ENCODE results near the gene LCT.
A peak's percentile ranks its signal among the peaks of the same experiment; 100 is the strongest.
"Not testable (repeated sequence)": the region's sequence is repeated elsewhere in the genome, so short reads cannot be mapped to it uniquely, and the experiment has no call there.

LCT gene

DNA sequence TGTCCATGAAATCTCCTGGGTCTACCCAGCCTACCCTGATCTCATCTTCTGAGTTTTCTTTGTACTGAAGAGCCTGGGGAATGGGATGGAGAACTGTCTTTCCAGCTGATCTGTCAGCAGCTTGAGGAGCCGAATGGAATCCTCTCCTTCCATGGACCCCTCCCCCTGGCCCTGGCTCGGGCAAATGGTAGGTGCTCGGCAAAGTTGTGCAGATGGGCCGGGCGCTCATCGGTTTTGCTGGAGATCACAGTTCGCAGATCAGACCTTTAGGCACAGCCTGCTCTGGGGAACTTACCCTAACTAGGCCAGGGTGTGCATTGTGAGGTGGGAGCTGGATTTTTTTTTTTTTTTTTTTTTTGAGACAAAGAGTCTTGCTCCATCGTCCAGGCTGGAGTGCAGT lies 40.4 kb downstream of the LCT start:
- no peak for DNase-seq

DNA sequence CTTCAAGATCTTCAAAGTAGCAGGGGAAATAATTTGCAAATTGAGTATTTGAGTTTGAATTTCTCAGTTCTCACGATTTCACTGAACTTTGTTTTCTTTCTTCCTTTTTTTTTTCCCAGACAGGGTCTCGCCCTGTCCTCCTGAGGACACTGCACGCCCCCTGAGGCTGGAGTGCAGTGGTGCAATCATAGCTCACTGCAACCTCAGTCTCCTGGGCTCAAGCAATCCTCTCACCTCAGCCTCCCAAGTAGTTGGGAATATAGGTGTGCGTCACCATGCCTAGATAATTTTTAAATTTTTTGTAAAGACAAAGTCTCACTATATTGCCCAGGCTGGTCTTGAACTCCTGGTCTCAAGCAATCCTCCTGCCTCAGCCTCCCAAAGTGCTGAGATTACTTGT lies 41.3 kb downstream of the LCT start:
- DNase-seq, result not testable (repeated sequence)

DNA sequence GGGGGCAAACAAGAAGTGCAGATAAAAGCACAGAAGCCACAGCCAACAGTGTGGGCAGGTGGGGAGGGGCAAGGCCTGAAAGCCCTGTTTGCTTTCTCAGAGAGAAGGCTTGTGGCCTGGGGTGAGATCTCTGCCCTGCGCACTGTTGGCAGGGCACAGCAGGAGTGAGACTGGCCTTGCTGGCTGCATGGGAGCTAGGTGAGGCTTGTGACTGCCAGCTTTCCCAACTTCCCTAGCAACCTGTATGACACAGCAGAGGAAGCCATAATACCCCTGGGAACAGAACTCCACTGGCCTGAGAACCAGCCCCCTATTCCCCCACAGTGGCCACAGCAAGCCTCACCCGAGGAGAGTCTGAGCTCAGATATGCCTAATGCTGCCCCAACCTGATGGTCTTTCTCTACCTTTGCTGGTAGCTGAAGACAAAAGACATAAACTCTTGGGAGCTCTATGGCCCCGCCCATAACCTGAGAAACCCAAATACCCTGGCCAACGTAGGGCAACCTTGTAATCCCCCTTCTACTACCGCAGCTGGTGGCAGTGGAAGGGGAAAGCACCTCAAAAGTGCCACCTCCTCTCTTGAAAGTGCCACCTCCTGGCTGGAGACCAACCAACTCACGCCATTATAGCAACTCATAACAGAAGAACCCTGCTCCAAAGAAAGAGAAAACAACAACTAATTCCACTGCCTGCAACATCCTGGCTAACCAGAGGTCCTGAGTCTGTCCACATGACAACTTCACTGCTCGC lies 44.4 kb downstream of the LCT start:
- no peak for DNase-seq

DNA sequence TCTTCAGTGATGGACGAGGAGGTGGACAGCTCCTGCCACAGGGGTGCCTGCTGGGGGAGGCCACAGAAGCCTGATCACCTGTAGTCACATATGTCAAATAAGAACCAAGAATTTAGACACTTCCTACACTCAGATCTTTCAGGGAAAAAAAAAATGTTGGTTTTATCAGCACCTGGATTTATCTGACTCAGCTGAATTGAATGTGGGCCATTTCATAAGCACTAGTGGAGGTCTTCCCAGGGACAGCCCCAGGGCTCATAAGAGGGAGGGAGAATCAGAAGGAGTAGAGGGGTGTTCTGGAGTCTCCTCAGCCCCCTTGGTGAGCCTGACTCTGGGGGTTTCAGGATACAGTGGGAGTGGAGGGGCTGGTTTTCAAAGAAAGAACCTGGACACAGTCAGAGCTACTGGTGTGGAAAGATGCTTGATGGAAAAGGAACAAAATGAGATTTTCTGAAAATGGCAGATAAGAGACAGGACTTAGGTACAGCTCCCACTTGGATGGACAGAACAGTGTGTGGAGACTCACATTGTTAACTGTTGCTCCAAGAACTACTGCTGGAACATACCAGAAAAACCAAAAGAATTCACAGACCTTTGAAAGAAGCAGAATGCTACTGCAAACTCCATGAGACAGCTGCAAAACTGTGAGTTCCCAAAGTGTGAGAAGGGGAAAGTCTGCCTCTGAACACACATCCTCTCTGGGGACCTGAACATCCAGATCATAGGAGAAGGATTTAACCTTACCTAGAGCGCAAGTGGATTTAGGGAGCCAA lies 45.4 kb downstream of the LCT start:
- DNase-seq, result no peak

DNA sequence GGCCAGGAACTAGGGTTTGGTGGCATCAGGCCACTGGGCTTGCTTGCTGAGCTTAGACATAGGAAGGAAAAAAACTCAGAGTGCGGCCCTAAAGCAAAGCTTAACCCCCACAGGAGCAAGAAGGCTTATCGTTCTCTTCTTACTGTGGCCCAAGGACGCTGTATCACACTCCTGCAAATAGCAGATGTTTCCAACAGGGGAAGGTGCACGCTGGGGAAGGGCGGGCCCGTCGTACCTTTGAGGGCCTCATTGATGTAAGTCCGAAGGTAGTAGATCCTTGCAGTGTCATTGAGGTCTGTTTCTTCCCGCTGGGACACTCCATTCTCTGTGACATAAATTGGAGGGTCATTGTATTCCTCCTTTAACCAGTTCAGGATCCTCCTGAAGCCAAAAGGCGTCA lies 46.6 kb downstream of the LCT start:
- DNase-seq, result no peak

DNA sequence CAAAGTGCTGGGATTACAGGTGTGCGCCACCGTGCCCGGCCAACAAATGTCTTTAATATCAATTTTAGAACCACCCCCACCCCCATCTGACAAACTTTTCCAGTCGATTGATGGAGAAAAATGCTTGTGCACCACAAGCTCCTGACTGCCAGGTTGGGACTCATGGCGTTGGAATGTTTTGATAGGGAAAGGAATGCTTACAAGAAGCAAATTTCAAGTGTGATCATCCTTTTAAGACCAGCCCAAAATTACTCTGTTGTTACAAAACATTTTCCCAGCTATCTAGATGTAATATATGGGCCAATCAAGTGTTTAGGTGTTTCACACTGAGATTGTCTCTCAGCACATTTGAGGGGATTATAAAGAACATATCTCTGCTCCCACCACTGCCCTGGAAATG lies 50.2 kb downstream of the LCT start:
- DNase-seq, result no peak

DNA sequence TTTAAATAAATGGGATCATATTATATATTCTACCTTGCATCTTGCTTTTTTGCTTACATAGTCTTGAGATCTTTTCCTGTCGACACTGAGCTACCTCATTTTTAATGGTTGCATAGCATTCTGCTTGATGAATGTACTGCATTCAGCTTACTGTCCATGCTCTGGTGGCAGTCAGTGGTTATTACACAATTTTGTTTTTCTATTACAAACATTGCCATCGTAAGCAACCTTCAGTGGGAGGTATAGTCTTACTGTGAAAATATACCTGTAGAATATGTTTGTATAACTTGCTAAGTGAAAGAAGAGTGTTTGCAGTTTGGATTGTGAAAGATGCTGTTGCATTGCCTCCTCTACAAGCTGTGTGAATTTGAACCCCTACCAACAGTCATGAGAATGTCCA lies 52.0 kb downstream of the LCT start:
- DNase-seq, result no peak

DNA sequence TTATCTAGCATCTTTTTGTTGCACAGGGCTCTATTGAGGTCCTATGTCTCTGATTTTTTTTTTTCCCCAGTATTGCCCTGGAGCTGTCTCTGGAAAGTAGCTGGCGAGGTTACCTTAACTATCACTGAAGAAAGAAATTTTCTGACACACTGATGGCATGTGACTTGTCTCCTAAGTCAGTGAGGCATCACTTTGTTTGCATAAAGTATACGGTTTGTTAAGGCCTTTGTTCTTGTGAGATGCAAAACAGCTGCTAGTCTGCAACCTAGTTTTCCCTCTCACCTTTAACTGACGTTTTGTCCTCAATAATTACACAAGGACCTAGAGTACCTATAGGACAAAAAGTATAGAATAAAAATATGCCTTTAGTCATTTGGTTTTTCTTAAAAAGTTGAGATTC lies 53.5 kb downstream of the LCT start:
- no peak for DNase-seq

DNA sequence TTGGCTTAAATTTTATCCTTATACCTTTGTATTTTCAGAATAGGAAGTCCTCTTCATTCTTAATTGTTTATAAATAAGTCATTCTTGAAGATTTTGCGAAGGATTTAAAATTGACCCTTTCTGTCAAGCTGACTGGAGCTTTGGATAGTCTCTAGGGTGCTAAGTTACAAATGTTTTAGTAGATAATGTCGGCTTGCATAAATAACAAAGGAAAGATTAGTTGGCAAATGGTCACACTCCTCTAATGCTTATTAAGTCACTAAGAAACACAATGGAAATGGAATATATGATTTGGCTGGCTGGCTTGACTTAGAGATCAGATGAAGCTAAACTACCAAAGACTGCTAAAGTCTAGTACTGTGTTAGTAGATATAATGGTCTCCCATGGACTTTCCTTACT lies 54.8 kb downstream of the LCT start:
- DNase-seq, result no peak

DNA sequence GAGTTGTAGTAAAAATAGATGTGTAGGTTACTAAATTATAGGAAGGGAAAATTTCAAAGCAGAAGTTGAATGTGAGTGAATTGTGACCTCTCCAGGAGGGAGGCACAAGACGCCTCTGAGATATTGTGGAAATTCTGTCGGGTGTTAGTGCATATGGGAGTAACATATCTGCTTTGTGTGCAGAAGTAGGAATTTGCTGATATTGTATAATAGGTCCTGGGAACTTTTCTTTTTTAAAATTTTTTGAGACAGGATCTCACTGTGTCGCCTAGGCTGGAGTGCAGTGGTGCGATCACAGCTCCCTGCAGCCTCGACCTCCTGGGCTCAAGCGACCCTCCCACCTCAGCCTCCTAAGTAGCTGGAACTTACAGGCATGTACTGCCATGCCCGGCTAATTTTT lies 60.6 kb downstream of the LCT start:
- no peak for DNase-seq

DNA sequence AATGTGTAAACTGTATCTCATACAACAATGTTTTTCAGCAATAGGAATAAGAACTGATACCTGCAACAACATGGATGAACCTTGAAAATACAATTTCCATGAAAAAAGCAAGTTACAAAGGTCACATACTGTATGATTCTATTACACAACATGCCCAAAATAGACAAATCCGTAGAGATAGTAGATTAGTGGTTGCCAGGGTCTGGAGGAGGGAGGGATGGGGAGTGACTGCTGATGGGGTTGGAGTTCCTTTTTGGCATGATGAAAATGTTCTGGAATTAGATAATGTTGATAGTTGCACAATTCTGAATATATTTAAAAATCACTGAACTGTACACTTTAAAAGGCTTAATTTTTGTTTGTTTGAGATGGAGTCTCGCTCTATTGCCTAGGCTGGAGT lies 61.6 kb downstream of the LCT start:
- no peak for DNase-seq

DNA sequence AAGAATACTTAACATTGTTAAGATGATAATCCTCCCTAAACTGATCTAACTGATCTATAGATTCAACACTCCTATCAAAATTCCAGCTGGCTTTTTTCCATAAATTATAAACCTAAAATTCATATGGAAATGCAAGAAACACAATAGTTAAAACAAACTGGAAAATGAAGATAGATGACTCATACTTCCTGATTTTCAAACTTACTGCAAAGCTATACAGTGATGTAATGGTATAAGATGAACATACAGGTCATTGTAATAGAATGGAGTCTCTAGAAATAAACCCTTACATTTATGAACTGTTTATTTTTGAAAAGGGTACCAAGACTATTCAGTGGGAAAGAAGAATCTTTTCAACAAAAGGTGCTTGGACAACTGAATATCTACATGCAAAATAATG lies 63.1 kb downstream of the LCT start:
- no peak for DNase-seq

DNA sequence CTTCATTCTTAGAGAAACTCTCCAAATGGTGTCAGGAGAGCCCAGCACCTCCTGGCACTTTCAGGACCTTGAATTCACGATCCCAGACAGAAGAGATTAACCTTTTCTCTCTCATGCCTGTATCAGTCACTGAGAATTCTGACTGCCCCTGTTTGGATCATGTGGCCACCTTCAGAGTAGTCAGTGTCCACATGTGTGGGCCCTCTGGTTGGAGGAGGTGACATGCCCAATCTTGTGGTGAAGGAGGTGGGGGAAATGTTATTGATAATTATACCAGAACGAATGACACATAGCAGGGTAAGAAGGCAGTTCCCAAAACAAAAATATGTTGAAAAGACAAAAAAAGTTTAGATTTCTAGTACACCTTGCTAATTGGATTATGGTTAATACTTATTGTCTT lies 63.7 kb downstream of the LCT start:
- DNase-seq, result no peak

DNA sequence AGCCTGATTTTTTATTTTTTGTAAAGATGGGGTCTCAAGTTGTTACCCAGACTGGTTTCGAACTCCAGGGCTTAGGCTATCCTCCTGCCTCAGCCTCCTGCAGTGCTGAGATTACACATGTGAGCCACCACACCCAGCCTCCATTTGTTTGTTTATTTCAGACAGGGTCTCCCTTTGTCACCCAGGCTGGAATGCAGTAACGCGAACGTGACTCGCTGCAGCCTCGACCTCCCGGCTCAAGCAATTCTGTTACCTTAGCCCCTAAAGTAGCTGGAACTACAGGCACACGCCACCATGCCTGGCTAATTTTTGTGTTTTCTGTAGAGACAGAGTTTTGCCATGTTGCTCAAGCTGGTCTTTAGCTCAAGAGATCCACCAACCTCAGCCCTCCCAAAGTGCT lies 68.1 kb downstream of the LCT start:
- DNase-seq, result no peak

DNA sequence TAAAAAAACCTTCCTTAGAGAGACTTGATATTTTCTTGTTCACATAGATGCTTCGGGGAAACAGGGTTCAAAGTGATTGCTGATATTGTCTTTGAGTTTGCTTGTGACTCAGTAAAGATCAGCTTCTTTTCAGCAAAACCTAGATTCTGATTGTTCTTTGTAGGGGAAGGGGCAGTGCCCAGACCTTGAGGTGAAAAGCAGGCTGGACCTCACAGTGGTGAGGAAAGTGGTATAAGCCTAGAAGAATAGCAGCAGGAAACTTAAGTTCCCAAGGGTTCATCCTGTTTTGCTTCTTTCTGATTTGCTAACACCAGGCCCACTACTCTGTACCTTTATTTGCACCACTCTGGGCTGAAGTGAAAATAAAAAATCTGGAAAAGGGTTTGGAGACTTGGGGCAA lies 74.5 kb downstream of the LCT start:
- DNase-seq, result no peak

DNA sequence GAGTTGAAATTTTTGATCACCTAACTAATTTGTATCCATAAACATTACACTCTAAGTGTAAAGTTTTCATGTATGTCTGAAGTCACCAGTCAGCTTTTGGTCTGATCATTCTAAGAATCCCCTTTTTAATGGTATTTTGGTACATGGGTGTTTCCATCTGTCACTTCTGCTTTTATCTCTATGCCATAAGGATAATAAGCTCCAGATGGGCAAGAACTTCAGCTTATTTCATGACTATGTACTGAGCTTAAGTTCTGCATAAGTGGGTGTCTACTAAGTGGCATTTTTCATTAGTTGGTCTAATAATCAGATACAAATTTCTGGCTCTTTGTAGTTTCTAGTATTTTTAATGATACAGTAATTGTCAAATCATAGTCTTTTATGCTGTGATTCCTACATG lies 75.0 kb downstream of the LCT start:
- no peak for DNase-seq

DNA sequence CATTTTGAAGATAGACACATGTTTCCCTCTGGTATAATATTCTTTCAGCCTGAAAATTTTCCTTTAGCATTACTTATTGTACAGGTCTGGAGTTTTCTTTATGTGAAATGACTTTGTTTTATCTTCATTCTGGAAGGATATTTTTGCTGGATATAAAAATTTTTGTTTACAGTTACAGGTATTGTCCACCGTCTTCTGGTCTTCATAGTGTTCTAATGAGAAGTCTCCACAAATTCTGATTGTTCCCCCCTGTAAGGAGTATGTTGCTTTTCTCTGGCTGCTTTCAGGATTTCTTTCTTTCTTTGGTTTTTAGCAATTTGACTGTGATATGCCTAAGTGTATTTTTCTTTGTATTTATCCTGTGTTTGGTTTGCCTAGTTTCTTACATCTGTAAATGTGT lies 80.3 kb downstream of the LCT start:
- no peak for DNase-seq

DNA sequence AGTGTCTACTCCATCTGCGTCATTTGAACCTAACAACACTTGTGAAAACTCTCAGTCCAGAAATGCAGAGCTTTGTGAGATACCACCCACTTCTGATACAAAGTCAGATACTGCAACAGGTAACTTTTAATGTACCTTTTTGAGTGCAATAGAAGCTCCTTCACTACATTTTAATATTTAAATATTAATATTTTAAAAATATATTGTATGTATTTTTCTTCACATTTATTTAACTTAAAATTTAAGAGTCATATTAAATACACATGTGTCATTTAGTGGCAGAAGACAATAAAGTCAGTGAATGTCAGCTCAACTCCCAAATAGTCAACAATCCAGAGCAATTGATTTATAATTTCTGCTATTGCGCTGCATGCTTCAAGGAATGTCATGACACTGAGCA lies 81.4 kb downstream of the LCT start:
- DNase-seq, result no peak

DNA sequence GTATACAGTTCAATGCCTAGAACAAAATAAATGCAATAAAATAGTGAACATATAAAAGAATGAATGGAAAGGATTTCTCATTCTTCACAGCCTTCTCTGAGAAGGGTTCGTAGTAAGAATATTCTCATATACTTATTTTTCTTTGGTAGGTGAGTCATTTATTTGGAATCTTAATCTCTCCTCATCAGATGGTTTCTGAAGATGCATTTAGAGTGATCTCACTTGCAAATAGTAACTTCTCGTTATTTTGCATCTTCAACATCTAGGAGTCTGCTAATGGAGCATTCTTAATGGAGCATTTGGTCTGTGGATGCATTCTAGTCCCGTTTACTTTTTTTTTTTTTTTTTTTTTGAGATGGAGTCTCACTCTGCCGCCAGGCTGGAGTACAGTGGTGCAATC lies 91.4 kb downstream of the LCT start:
- no peak for DNase-seq

DNA sequence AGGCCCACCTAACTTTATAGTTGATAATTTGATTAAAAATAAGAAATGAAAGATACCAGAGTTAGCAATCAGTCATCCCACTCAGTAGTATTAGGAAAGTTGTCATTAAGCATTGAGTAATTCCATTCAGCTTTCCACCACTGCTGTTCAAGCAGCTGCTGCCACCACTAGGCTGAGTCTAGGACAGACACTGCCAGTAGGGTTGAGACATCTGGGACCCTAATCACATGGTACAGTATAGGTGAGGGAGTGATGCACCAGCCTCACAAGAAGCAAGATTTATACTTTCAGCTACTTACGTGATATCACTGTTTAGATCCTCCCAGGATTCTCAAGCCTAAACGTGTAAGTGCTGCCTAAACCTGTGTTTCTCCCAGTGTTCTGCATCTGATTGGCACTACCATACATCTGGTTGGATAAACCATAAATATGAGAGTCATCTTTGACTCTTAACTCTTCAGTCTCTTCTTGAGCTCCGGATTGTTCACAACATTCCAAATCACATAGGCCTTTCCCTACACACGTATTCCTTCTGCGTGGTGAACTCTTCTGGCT lies 92.1 kb downstream of the LCT start:
- DNase-seq, result no peak

DNA sequence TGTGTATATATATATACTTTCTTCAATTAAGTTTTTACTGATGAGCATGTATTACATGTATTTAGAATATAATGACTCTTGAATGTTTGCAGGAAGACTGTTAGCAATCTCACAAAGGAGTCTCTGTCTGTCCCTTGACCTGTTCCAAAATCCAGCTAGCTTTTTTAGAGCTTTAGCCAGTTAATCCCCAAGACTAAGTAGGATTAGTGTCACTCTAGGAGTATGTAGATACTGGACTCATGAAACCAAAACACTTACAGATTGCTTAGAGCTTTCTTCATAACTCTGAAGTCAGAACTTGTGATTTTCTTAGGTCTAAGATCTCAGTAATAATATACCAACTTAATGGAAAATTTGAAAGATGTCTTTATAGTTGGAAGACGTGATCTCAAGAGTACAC lies 93.1 kb downstream of the LCT start:
- DNase-seq, result no peak

DNA sequence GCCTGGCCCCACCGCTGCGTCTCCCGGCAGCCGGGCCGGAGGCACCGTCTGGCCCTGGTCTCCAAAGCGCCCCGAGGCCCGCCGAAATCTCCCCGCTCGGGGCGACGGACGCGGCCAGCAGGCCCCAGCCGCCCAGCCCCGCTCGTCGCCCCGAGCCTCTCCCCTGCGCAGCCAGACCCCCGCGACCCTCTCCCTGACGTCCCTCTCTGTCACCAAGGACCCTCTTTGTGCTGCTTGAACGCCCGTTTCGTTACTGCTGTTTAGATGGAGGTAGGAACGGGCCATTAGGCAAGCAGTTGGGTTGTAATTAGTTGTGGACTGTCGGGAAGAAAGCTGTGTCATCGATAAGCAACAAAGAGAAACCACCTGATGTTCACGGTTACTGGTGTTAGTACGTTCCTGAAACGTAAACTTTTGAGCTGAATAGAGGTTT lies 94.6 kb downstream of the LCT start:
- peak; percentile 30 for DNase-seq

DNA sequence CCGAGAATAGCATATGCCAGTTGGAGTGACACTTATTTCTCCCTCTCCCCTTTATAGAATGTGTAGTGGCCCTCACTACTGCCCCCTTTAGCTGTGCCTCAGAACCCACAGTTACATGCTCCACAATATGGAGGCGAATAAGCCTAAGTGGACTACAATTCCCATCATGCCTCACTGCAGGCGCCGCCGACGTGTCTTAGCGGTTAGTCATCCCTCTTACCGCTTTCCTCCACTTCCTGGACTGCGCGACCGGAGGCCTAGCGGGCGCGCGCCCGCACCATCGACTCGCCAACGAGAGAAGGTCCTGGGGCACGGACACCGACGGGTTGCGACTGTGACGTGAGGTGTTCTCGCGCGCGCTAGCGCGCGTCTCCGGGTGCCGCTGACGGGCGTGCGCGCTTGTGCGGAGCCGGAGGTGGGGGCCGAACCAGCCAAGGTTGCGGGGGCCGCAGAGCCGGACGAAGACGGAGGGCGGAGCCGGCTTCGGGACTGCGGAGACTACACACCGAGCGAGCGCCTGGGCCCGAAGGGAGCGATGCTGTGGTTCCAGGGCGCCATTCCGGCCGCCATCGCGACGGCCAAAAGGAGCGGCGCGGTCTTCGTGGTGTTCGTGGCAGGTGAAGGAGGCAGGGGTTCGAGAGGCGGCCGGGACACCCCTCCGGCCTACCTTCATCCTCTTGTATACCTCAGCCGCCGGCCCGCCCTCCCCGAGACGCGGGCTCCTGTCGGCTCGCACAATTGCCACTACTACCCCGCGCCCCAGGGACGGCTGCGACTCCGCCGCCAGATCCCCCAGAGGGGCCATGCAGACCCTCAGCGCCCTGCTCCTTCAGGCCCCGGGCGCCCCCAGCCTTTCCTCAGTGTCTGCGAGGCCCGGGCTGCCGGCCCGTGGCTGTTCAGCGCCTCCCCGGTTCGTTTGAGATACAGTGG lies 95.3 kb downstream of the LCT start, which contains the start of gene UBXN4:
Gene UBXN4, plus strand, starts transcription at position 461 of the 930 bp plus-strand sequence. Its CDS starts 75 bp downstream, at position 536.
- DNase-seq, result peak; percentile 87
